ENCODE data around the gene PCTP.

The PCTP gene

GRCh38 chr17:55728361-55728760 is 22.5 kb upstream of the PCTP start:
- DNase-seq: no peak

DNA sequence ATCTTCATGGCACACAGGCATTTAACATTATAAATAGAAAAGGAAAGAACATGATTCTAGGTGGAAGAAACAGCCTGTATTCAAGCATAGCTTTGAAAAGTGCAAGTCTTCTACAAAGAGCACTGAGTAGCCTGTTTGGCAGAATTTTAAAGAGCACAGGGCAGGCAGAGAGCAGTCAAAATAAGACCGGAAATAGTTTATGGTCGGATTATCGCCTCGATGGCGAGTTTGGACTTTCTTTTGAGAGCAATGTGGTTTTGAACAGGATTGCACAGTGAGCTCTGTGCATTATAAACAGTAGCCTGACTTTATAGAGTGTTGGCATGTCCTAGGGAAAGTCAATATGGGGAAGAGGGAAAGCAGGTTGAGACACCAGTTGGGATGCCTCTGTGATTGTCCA is 22.0 kb upstream of the PCTP start:
- no peak for DNase-seq

DNA sequence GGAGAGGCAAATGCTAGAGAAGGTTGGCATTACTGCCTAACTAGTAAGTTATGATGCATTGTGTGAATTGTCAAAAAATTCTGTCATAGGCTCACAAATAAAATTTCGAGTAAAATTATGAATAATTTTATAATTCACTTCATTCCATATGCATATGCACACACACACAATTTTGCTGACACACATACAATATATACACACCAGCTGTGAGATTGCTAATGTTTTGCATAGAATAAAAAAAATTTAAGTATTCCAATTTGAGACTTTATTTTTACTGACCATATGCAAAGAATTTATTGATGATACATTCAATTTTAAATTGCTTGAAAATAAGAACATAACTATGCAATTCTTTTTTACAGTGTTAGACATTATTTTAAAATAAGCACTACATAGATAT is 21.4 kb upstream of the PCTP start:
- no peak for DNase-seq

- no peak for DNase-seq
Observed at GRCh38 chr17:55730380-55730779, 20.5 kb upstream of the PCTP start.

DNA sequence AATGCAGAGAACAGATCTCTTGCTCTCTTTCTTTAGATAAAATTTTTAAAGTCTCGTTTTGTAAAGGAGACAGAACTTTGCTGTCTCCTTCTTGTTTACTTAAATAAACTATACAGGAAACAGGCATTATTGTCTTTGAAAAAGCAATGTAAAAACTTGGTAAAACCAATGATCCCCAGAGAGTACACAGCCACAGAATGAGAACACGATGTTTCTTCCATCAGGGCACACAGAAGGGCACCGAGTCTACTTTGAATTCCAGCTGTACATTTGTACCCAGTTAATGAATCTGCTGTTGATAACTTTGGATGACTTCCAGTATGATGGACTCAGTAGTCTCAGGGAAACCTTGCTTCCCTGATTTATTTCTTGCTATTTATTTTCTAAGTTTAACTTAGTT is 20.0 kb upstream of the PCTP start:
- no peak for DNase-seq

GRCh38 chr17:55731586-55732250 is 19.1 kb upstream of the PCTP start:
- DNase-seq: no peak

DNA sequence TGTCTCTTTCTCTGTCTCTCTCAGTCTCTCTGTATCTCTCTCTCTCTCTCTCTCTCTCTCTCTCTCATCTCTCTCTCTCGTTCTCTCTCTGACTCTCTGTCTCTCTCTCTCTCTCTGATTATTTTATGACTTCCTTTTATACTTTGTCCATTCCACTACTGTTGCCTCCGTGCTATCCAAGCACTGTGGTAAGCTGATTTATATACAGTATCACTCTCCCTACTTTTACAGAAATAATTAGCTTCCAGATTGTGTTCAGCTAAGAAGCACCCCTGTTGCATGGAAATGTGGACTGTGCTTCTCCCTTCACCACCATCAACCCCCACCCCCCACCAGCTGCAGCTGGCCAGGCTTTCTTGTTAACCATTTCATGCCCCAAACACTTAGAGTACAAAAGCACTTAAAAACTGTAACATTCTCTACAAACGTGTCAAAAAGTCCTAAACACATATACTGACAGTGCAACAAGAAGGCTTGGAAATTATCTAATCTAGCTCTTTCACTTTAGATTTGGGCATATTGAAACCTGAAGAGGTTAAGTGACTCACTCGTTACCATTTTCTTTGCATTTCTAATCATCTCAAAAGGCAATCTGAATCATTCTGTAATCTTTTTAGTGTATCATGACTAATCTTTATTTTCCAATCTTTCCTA is 16.6 kb upstream of the PCTP start:
- no peak for DNase-seq

DNA sequence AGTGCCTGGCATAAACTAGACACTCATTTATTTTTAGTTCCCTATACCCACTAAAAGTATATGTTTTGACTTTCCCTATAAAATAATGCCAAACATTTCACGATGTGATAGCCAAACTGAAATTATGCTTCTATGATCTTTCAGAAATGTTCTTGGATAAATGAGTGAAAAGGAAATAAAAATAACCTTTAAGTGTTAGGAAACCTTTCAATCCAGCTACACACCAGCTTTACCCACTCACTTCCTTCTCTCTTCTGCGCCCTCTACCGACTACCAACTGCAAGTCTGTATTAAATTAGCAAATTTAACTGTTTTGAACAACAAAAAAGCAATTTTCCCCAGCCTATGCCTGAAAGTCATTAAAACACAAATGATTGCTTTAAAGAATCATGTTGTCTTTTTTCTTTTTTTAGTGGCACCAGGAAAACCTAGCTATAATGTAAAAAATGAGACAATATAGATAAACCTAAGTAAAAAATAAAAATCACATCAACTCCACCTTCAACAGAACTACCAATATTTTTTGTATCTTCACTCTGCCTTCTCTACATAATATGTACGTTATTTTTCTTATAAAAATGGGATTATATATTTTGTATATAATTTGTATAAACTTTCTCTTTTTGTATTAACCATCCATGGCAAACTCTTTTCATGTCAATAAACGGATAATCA is 15.0 kb upstream of the PCTP start:
- peak; percentile 41 for DNase-seq

GRCh38 chr17:55737976-55738501 is 12.8 kb upstream of the PCTP start:
- DNase-seq: no peak

DNA sequence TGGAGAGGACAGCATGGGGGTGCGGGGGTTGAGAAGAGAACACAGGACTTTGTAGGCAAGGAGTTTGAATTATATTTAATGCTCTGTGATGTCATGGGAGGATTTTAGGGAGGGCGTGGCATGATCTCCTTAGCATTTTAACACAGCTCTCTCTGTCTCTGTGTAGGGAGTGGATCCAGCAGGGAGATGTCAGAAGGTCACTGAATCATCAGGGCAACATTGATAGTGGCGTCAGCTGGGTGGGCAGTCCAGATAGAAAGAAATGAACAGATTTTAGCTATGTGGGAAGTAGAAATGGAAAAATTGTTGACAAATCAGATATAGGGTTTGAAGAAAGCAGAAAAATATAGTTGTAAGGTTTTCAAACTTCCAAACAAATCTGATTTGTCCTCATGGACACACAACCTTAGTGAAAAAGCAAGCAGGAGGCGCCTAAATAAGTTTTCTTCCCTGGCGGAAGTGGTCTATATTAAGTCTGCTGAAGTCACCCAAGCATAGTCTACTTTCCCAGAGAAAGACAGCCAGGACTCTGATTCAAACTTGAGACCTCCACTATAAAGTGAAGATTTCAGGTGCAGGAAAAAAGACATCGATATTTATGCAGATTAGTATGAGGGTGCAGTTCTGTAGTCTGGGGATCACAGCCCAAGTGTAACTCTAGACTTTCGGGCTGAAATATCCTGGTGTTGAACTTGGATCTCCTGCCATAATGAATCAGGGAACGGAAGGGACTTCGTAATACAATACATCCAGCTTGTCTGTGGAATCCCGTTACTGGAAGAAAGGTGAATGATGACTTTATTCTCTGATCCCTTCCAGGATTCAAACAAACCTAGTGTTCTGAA is 10.1 kb upstream of the PCTP start:
- DNase-seq: no peak

- no peak for DNase-seq
Observed at GRCh38 chr17:55741356-55741700, 9.5 kb upstream of the PCTP start.

GRCh38 chr17:55742272-55743102 is 8.4 kb upstream of the PCTP start:
- DNase-seq: no peak

- no peak for DNase-seq
Observed at GRCh38 chr17:55743103-55743679, 7.7 kb upstream of the PCTP start.

- DNase-seq: no peak
Observed at GRCh38 chr17:55745258-55745657, 5.6 kb upstream of the PCTP start.

- no peak for DNase-seq
Observed at GRCh38 chr17:55746466-55746865, 4.4 kb upstream of the PCTP start.

DNA sequence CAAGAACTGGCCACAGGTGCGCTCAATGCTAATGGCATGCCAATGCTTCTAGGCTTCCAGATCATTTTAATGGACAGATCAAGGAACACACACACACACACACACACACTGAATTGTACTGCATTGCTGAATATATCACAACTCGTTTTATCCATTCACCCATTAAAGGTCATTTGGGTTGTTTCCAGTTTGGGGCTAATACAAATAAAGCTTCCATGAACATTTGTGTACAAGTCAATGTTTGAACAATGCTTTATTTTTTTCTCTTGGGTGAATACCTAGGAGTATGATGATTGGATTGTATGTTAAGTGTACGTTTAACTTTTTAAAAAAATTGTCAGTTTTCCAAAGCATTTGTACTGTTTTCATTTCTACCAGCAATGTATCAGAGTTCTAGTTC is 3.6 kb upstream of the PCTP start:
- no peak for DNase-seq

GRCh38 chr17:55748841-55749240 is 2.0 kb upstream of the PCTP start:
- DNase-seq: no peak

DNA sequence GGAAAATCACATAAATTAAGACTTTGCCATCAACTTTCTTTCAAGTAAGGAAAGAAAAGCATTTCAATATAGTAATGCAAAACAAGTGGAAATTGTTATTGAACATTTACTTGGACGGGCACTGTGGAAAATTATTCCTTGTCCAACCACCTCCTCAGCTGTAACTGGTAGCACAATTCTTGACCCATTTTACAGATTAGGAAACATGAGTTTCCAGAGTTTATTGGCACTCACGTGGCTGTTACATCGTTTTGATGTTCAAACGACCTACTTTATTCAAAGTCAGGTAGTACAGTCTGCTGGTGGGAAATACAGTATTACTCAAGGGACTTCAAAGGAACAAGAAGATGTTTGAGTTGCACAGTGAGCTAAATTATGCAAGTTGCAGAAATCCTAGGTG is 866 bp upstream of the PCTP start:
- DNase-seq: no peak

DNA sequence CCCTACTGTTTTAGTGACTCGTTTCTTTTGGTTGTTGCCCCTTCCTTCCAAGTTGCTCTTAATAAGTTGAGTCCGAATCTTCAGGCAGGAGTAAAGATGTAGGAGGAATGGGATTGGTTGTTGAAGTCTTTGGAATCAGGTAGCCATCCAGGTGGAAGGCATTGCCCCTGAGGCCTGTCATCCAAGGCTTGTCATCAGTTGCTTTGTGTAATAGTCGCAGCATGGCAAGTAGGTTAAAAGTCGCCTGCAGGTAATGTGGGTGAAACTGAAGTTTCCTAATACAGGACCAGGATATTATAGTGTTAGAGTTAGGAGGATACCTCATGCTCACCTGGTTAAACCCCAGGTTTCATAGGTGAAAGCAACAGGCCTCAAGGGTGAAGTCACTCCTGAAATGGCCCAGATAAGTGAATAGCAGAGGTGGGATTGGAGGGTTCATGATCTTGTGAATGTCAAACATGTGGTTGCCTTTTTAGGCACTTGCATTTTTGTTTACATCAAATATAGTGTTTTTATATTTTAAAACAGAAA is 934 bp downstream of the PCTP start:
- DNase-seq: no peak

DNA sequence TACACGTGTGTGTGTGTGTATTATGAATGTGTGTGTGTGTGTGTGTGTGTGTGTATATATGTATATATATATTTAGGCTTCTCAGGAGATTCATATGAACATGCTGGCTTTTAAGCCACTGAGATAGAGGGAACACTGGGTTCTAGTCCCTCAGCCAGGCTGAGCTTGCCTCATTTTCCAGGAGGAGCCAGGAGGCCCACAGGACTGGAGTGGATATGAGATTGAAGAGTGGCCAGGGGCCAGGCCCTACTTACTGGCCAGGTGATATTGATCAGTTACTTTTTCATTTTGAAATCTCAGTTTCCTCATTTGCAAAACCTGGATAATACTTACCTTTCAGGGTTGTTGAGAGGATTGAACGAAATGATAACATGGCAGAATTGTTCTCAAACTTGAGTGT is 5.8 kb downstream of the PCTP start:
- no peak for DNase-seq

- no peak for DNase-seq
Observed at GRCh38 chr17:55757659-55758058, 6.8 kb downstream of the PCTP start.

- DNase-seq: no peak
Observed at GRCh38 chr17:55758171-55758570, 7.3 kb downstream of the PCTP start.
